ENCODE measurements around the gene ALAD. TPM values are rescaled to one million over a fixed set of nuclear protein-coding genes. Genes with fewer than 3 reads are reported as not detected.

Gene ALAD
- total and polyA plus RNA-seq, 9 of the 15 experiments (the other 6 are each of a cell fraction or from before 2014, with no cell fraction given) = 1.3 to 12.7 (median 6.8) TPM

DNA sequence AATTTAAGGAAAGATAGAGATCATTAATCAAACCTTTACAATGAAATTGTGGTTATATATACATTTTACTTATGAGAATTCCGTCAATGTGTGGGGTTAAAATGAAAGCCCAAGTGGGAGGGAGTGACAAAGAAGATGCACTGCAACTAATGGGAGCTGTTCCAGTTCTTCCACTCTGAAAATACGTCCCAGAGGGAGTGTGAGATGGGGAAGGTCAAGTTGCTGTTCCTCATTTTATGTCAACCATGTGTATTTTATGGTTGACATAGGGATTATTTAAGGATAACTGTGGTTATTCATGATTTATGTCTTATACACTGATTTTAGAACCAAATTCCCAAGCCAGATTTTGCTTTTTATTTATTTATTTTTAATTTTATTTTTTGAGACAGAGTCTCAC, 48.3 kb upstream of the ALAD start:
- Histone ChIP-seq H3K9me1 (ENCODE audit: control insufficient read depth, insufficient read depth, low read length) (no peaks in the 10 kb centered on the region), H3K4me2 (ENCODE audit: insufficient read depth, low read length) (no peak overlapping the region), H2AFZ (ENCODE audit: low read depth, low read length) (no peak overlapping the region), H3K36me3 (ENCODE audit: control insufficient read depth, insufficient read depth, low read length) (no peaks in the 10 kb centered on the region), H3K4me1 (replicated peaks in 1 of 2; ENCODE audit: control insufficient read depth in 2 of 2, insufficient read depth in 2 of 2, low read length in 2 of 2) (peaks cover 0 to 5% of the 10 kb centered on the region in 2 experiments; a peak in 1 of 5 replicates), H3K9ac (ENCODE audit: insufficient read depth in 1 of 2, low read depth in 2 of 2, low read length in 2 of 2) (no peak overlapping the region), H3K79me2 (ENCODE audit: control insufficient read depth, insufficient read depth, low read length) (no peaks in the 10 kb centered on the region), H3K27ac (ENCODE audit: extremely low read depth, low read depth, low read length) (no peak overlapping the region), H3K4me3 (no peak overlapping the region), H3K9me3 (replicated peaks; ENCODE audit: control insufficient read depth, insufficient read depth, low read depth, low read length) (no peaks in the 10 kb centered on the region), H4K20me1 (replicated peaks; ENCODE audit: control insufficient read depth, insufficient read depth, low read length) (no peaks in the 10 kb centered on the region), H3K27me3 (ENCODE audit: control insufficient read depth in 2 of 2, insufficient read depth in 2 of 2, low read length in 2 of 2) (no peaks in the 10 kb centered on the region; a peak in 1 of 5 replicates)
- POLR2A ChIA-PET = interaction anchor here (0.7 to 1.8 kb wide), 2 partner anchors 121 to 206 kb away, joined by 3 read pairs; no protein-coding TSS in a partner anchor
- ATAC-seq (no peak), FAIRE-seq (no peak), DNase-seq (ENCODE audit: extremely low read depth in 1 of 4, low spot score in 3 of 4) (no peak)
- intact Hi-C loops (cut with micrococcal nuclease) = no loop called here
- in situ Hi-C loops (cut with MboI) = loop anchor here (5.0 kb wide), 2 partner anchors 138 to 208 kb away; no protein-coding TSS in a partner anchor
- CTCF ChIA-PET (ENCODE audit: low intra/inter-chr PET ratio) = no interaction called here
- WGBS (ENCODE audit: insufficient coverage, low coverage, missing lambda C conversion rate) = 3% methylated on average over 2 of the region's 2 CpGs
- no TSS peak for BruUV-seq (replicated peaks)
- TF ChIP-seq KDM1A (IDR thresholded peaks at IDR 0.05) (peak in 1 of 2 experiments; percentile 17; a peak in 1 of 4 replicates), PTTG1 (tag; IDR thresholded peaks at IDR 0.05; ENCODE audit: low read depth) (no peak)

DNA sequence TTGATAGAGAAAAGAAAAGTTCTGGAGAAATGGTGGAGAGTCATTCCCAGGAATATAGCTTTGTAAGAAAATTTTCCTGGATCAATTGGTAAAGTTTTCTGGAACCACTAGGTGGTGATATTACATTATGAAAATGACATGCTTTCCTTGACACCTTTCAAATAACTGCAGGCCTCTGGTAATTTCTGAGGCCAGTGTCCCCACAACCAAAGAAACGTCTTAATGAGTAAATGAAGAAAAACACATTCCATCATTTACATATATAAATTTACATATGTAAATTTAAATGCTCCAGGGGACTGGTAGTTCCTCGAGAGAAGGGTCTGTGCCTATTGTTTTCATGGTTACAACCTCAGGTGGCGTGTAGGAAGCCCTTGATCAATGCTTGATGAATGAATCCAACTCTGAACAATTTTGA, 45.2 kb upstream of the ALAD start:
- H3K4me1 ChIP-seq (replicated peaks in 1 of 2; ENCODE audit: control insufficient read depth in 2 of 2, insufficient read depth in 2 of 2, low read length in 2 of 2) = no peaks in the 10 kb centered on the region
- no peaks in the 10 kb centered on the region for H3K9me3 ChIP-seq (replicated peaks; ENCODE audit: control insufficient read depth, insufficient read depth, low read depth, low read length)
- FAIRE-seq = peak; percentile 80
- H3K27ac ChIP-seq (ENCODE audit: extremely low read depth, low read depth, low read length) = no peak overlapping the region
- 51% methylated on average over 3 of the region's 3 CpGs for WGBS (ENCODE audit: insufficient coverage, low coverage, missing lambda C conversion rate)
- in situ Hi-C loops (cut with MboI) = loop anchor here (5.0 kb wide), 2 partner anchors 141 to 211 kb away; no protein-coding TSS in a partner anchor
- H3K79me2 ChIP-seq (ENCODE audit: control insufficient read depth, insufficient read depth, low read length) = no peaks in the 10 kb centered on the region
- no peak overlapping the region for H2AFZ ChIP-seq (ENCODE audit: low read depth, low read length)
- H3K27me3 ChIP-seq (ENCODE audit: control insufficient read depth in 2 of 2, insufficient read depth in 2 of 2, low read length in 2 of 2) = no peaks in the 10 kb centered on the region; a peak in 1 of 5 replicates
- CTCF ChIA-PET (ENCODE audit: low intra/inter-chr PET ratio) = interaction anchor here (0.6 to 2.2 kb wide), 7 partner anchors 39 to 212 kb away, joined by 3 to 43 read pairs (median 6); no protein-coding TSS in a partner anchor
- no TSS peak for BruUV-seq (replicated peaks)
- POLR2A ChIA-PET = interaction anchor here (0.7 to 1.4 kb wide), 3 partner anchors 9 to 141 kb away, joined by 4 to 7 read pairs (median 5); no protein-coding TSS in a partner anchor
- H3K9ac ChIP-seq (ENCODE audit: insufficient read depth in 1 of 2, low read depth in 2 of 2, low read length in 2 of 2) = no peak overlapping the region
- no peaks in the 10 kb centered on the region for H3K36me3 ChIP-seq (ENCODE audit: control insufficient read depth, insufficient read depth, low read length)
- H4K20me1 ChIP-seq (replicated peaks; ENCODE audit: control insufficient read depth, insufficient read depth, low read length) = no peaks in the 10 kb centered on the region
- no peaks in the 10 kb centered on the region for H3K9me1 ChIP-seq (ENCODE audit: control insufficient read depth, insufficient read depth, low read length)
- H3K4me2 ChIP-seq (ENCODE audit: insufficient read depth, low read length) = no peak overlapping the region
- peak; percentile 74 for ATAC-seq
- DNase-seq (ENCODE audit: extremely low read depth in 1 of 4, low spot score in 3 of 4) = peak; percentile 31 to 52 (median 44)
- no peak overlapping the region for H3K4me3 ChIP-seq
- intact Hi-C loops (cut with micrococcal nuclease) = loop anchor here (2.0 kb wide), 2 partner anchors 144 to 212 kb away; no protein-coding TSS in a partner anchor
- TF ChIP-seq RAD21 (CRISPR knock-in tag; conservative IDR thresholded peaks at IDR 0.05 in 1 of 2, IDR thresholded peaks at IDR 0.05 in 1 of 2) (peak; percentile 95 to 96), HDAC1 (IDR thresholded peaks at IDR 0.05) (no peak), SMC3 (conservative IDR thresholded peaks at IDR 0.05; ENCODE audit: insufficient read depth, low read depth, low read length) (peak; percentile 69), ESRRB (CRISPR knock-in tag; IDR thresholded peaks at IDR 0.05; ENCODE audit: borderline replicate concordance) (no peak), CTCF (IDR thresholded peaks at IDR 0.05 in 2 of 3, conservative IDR thresholded peaks at IDR 0.05 in 1 of 3; ENCODE audit: insufficient read depth in 2 of 3, low read depth in 1 of 3, low read length in 3 of 3) (peak; percentile 40 to 83 (median 53); a peak in 4 of 6 replicates)
